GM12878 (cell line): Measurements from ENCODE around the gene NKRF. TPM values are rescaled to one million over a fixed set of nuclear protein-coding genes. Genes with fewer than 3 reads are reported as not detected.

Experiments
- ATAC-seq: fragments of 200-7000 bp; cut with Tn5 transposase; 3 replicates; pipeline ENCODE4 v1.9.1; 2020; ENCODE audit warnings: mild to moderate bottlenecking, moderate library complexity
- BruUV-seq: library from RNA; stranded (reverse); fragments of 400-500 nt; replicated peaks from 2 replicates; lab custom pipeline; 2021; lab: Mats Ljungman, UMichigan
- CTCF ChIA-PET: fragments of 300-600 bp; sonication (Branson Sonifier 250); formaldehyde crosslinking; extraction: SDS; loops from one replicate; lab custom pipeline; 2021; ENCODE audit warnings: inconsistent platforms; lab: Yijun Ruan, JAX
- POLR2A ChIA-PET: fragments of 350-600 bp; formaldehyde crosslinking; extraction: SDS; loops from one replicate; lab custom pipeline; 2021; ENCODE audit warnings: inconsistent platforms; lab: Charles Lee
- RAD21 ChIA-PET: fragments of 300-600 bp; sonication (Branson Sonifier 250); formaldehyde crosslinking; loops from one replicate; lab custom pipeline; 2023; ENCODE audit warnings: antibody characterized with exemption; ENCODE audit not compliant: unreplicated experiment; lab: Charles Lee
- SMC1A ChIA-PET: fragments of 300-600 bp; sonication (Branson Sonifier 250); formaldehyde crosslinking; loops from one replicate; lab custom pipeline; 2023; ENCODE audit not compliant: unreplicated experiment, uncharacterized antibody; lab: Charles Lee
- DNase-seq: peaks from one replicate; pipeline ENCODE4 v3.0.0-alpha.2; 2011; ENCODE audit warnings: low read depth, low spot score
- FAIRE-seq: peaks from 3 replicates; lab custom pipeline; 2011; peaks lifted over from hg19 to GRCh38; lab: Jason Lieb, UNC
- H2AFZ ChIP-seq: 2 replicates; pipeline ENCODE4 v1.6.0; 2011; ENCODE audit warnings: low read depth, low read length, control low read depth; ENCODE audit not compliant: control insufficient read depth
- H3K27ac ChIP-seq: 2 replicates; pipeline ENCODE4 v1.5.1; 2011; ENCODE audit warnings: control low read depth; ENCODE audit not compliant: control insufficient read depth, insufficient read depth
- H3K27me3 ChIP-seq, 2 experiments: replicated peaks in 1 of 2; 2 replicates each; pipeline versions ENCODE4 v1.6.0 to v1.6.1; 2011; ENCODE audit warnings: low read length in 1 of 2; ENCODE audit not compliant: control insufficient read depth in 2 of 2, insufficient read depth in 2 of 2
- H3K36me3 ChIP-seq, 2 experiments: 2 replicates each; pipeline ENCODE4 v1.5.1; 2011; ENCODE audit warnings: low read length in 1 of 2; ENCODE audit not compliant: control insufficient read depth in 2 of 2, insufficient read depth in 2 of 2
- H3K4me1 ChIP-seq: 2 replicates; pipeline ENCODE4 v1.6.1; 2011; ENCODE audit warnings: mild to moderate bottlenecking, low read length, moderate library complexity, mixed read lengths; ENCODE audit not compliant: control insufficient read depth, insufficient read depth
- H3K4me2 ChIP-seq: 2 replicates; pipeline ENCODE4 v1.6.0; 2011; ENCODE audit warnings: control low read depth; ENCODE audit not compliant: control insufficient read depth, insufficient read depth
- H3K4me3 ChIP-seq: fragments of 200-600 bp; sonication (generic); 2 replicates; pipeline ENCODE4 v1.5.1; 2016
- H3K79me2 ChIP-seq: 2 replicates; pipeline ENCODE4 v1.6.0; 2011; ENCODE audit warnings: low read length; ENCODE audit not compliant: control insufficient read depth, insufficient read depth
- H3K9ac ChIP-seq: 2 replicates; pipeline ENCODE4 v1.8.0; 2011; ENCODE audit warnings: low read length, control low read depth, mixed read lengths; ENCODE audit not compliant: control insufficient read depth, insufficient read depth
- H3K9me3 ChIP-seq: replicated peaks from 3 replicates; pipeline ENCODE4 v1.5.1; 2011; ENCODE audit warnings: mild to moderate bottlenecking, low read length; ENCODE audit not compliant: control insufficient read depth, insufficient read depth
- H4K20me1 ChIP-seq: 2 replicates; pipeline ENCODE4 v1.6.0; 2011; ENCODE audit not compliant: control insufficient read depth, insufficient read depth
- ATF2 ChIP-seq: IDR thresholded peaks from 2 replicates; pipeline ENCODE4 v1.6.1; 2012; ENCODE audit warnings: low read length, inconsistent platforms
- BACH1 ChIP-seq: fragments of 450-650 bp; IDR thresholded peaks from 2 replicates; pipeline ENCODE4 v1.6.1; 2017; ENCODE audit warnings: mild to moderate bottlenecking, borderline replicate concordance
- CEBPB ChIP-seq, 2 experiments: fragments of 150-350 bp in 1 of 2; IDR thresholded peaks; 2 replicates each; pipeline ENCODE4 v1.6.1; 2012 to 2014; ENCODE audit warnings: low read depth in 2 of 2, low read length in 2 of 2, borderline replicate concordance in 1 of 2, inconsistent platforms in 1 of 2
- CREB1 ChIP-seq: IDR thresholded peaks from 2 replicates; pipeline ENCODE4 v1.6.1; 2012; ENCODE audit warnings: low read depth, mild to moderate bottlenecking, inconsistent platforms
- CREM ChIP-seq: IDR thresholded peaks from 2 replicates; pipeline ENCODE4 v1.6.1; 2014; ENCODE audit warnings: antibody characterized with exemption, low read depth
- FOXM1 ChIP-seq: IDR thresholded peaks from 2 replicates; pipeline ENCODE4 v1.6.1; 2012; ENCODE audit warnings: low read depth, mild to moderate bottlenecking, inconsistent platforms, low read length, moderate library complexity
- HDAC6 ChIP-seq: fragments of 200-600 bp; sonication (generic); IDR thresholded peaks from one replicate; pipeline ENCODE4 v1.8.0; 2017; ENCODE audit warnings: antibody characterized with exemption; ENCODE audit not compliant: unreplicated experiment
- MXI1 ChIP-seq: fragments of 150-350 bp; IDR thresholded peaks from 2 replicates; pipeline ENCODE4 v1.6.1; 2011; ENCODE audit warnings: low read depth, mild to moderate bottlenecking, inconsistent platforms, low read length, improper control_type of control experiment
- NFIC ChIP-seq: IDR thresholded peaks from 2 replicates; pipeline ENCODE4 v1.6.1; 2012; ENCODE audit warnings: low read depth, mild to moderate bottlenecking, inconsistent platforms, low read length, moderate library complexity
- NR2C1 ChIP-seq: fragments of 450-650 bp; IDR thresholded peaks from 2 replicates; pipeline ENCODE4 v1.6.1; 2017; ENCODE audit warnings: antibody characterized with exemption, mild to moderate bottlenecking, moderate library complexity
- SIX5 ChIP-seq: IDR thresholded peaks from 2 replicates; pipeline ENCODE4 v1.6.1; 2011; ENCODE audit warnings: mild to moderate bottlenecking, low read depth, low read length, moderate library complexity; ENCODE audit not compliant: severe bottlenecking
- SUZ12 ChIP-seq: fragments of 200-600 bp; sonication (generic); IDR thresholded peaks from one replicate; pipeline ENCODE4 v1.6.1; 2018; ENCODE audit warnings: antibody characterized with exemption, mild to moderate bottlenecking; ENCODE audit not compliant: unreplicated experiment
- TARDBP ChIP-seq: IDR thresholded peaks from 2 replicates; pipeline ENCODE4 v1.6.1; 2016; ENCODE audit warnings: borderline replicate concordance
- TCF12 ChIP-seq: IDR thresholded peaks from 2 replicates; pipeline ENCODE4 v1.6.1; 2011; ENCODE audit warnings: low read depth, mild to moderate bottlenecking, low read length
- in situ Hi-C: fragments of 300-500 bp; cut with MboI; formaldehyde crosslinking; loops from 9 replicates; pipeline ENCODE4 v1.14.3; 2018; ENCODE audit warnings: mixed read lengths
- intact Hi-C: fragments of 100-400 bp; cut with micrococcal nuclease; formaldehyde crosslinking; loops from one replicate; pipeline ENCODE4 v1.14.2; 2022; ENCODE audit not compliant: unreplicated experiment
- polyA plus RNA-seq, 11 experiments: library from polyadenylated mRNA; depleted of rRNA in 4 of 11; unstranded in 6 of 11; stranded (reverse) in 5 of 11; fragments of >200 nt; fragmentation: Nextera tagmentation in 4 of 11; fragmentation: Illumina TruSeq in 1 of 11; extraction: Ambion mirVana in 4 of 11; extraction: Trizol in 1 of 11; gene quantifications; 1 replicate in 1 of 11; 2 replicates in 10 of 11; pipeline versions ENCODE4 v1.2.1 to v1.2.3, GENCODE V29; 2011 to 2016; ENCODE audit warnings: inconsistent platforms in 2 of 11, missing spikeins in 2 of 11, low read depth in 1 of 11
- total RNA-seq, 4 experiments: library from RNA; depleted of rRNA in 3 of 4; stranded (reverse); fragments of >200 nt in 3 of 4; fragmentation: Illumina TruSeq in 1 of 4; extraction: Trizol in 1 of 4; gene quantifications; 2 replicates each; pipeline versions ENCODE4 v1.2.1 to v1.2.3, GENCODE V29; 2013 to 2021

Gene NKRF
- total and polyA plus RNA-seq, 10 of the 15 experiments (the other 5 are each of a cell fraction or from before 2014, with no cell fraction given) = 6.2 to 21.5 (median 10.1) TPM

GRCh38 chrX:119579414-119579813 is 26.8 kb downstream of the NKRF start:
- in situ Hi-C loops (no loop called here), intact Hi-C loops (no loop called here)
- Histone ChIP-seq H3K27ac (no peak overlapping the region), H3K79me2 (peaks cover 14% of the 10 kb centered on the region), H3K4me1 (no peaks in the 10 kb centered on the region; the same call in 1 of the 2 replicates), H3K9me3 (no peaks in the 10 kb centered on the region)
- peak; percentile 60 for ATAC-seq
- SMC1A ChIA-PET = interaction anchor here (0.8 to 3.7 kb wide), 10 partner anchors 11 to 185 kb away, joined by 3 to 11 read pairs (median 4); partner anchors contain the start of gene NKRF
- BruUV-seq = no TSS peak
- no peak for TF ChIP-seq CREM
- no peak for TF ChIP-seq ATF2
- no peak for TF ChIP-seq CEBPB (IDR thresholded peaks at IDR 0.05; ENCODE audit: borderline replicate concordance in 1 of 2, low read depth in 2 of 2, low read length in 2 of 2)
- no peak for TF ChIP-seq TARDBP
- TF ChIP-seq BACH1 = no peak
- no peak for TF ChIP-seq SIX5
- no peak for TF ChIP-seq FOXM1
- TF ChIP-seq NFIC = no peak
- TF ChIP-seq CREB1 = no peak
- no peak for TF ChIP-seq HDAC6
- TF ChIP-seq TCF12 = no peak
- no peak for TF ChIP-seq MXI1
- no peak for TF ChIP-seq NR2C1
- TF ChIP-seq SUZ12 = no peak
- TF ChIP-seq, all 136 proteins: peak for 0
- H3K4me2 ChIP-seq = 0 out of 2 replicates have a peak overlapping the region, but pooled peaks have one; percentile 9
- no peak overlapping the region for H3K9ac ChIP-seq
- no peak for FAIRE-seq
- no peak overlapping the region for H2AFZ ChIP-seq
- no peak for DNase-seq
- ChIA-PET CTCF (interaction anchor here (0.7 to 1.9 kb wide), 6 partner anchors 10 to 173 kb away, joined by 3 to 6 read pairs (median 4); no protein-coding TSS in a partner anchor), RAD21 (interaction anchor here (0.6 to 1.8 kb wide), 7 partner anchors 25 to 175 kb away, joined by 3 to 8 read pairs (median 4); no protein-coding TSS in a partner anchor), POLR2A (interaction anchor here (0.9 to 2.0 kb wide), 4 partner anchors 24 to 110 kb away, joined by 3 to 8 read pairs (median 4); partner anchors contain the start of gene NKRF)
- H3K4me3 ChIP-seq = no peak overlapping the region
- H3K27me3 ChIP-seq = no peaks in the 10 kb centered on the region
- no peaks in the 10 kb centered on the region for H3K36me3 ChIP-seq
- no peaks in the 10 kb centered on the region for H4K20me1 ChIP-seq
